ENCODE data around the gene OPN1SW. TPM values are rescaled to one million over a fixed set of nuclear protein-coding genes. Genes with fewer than 3 reads are reported as not detected.

The OPN1SW gene
- total and polyA plus RNA-seq, 9 of the 15 experiments (the other 6 are each of a cell fraction or from before 2014, with no cell fraction given): 0.84 to 1.0 TPM; not detected in 7

GRCh38 chr7:128740996-128741395 is 34.6 kb downstream of the OPN1SW start (continued):
- TF ChIP-seq, protein P1, sequence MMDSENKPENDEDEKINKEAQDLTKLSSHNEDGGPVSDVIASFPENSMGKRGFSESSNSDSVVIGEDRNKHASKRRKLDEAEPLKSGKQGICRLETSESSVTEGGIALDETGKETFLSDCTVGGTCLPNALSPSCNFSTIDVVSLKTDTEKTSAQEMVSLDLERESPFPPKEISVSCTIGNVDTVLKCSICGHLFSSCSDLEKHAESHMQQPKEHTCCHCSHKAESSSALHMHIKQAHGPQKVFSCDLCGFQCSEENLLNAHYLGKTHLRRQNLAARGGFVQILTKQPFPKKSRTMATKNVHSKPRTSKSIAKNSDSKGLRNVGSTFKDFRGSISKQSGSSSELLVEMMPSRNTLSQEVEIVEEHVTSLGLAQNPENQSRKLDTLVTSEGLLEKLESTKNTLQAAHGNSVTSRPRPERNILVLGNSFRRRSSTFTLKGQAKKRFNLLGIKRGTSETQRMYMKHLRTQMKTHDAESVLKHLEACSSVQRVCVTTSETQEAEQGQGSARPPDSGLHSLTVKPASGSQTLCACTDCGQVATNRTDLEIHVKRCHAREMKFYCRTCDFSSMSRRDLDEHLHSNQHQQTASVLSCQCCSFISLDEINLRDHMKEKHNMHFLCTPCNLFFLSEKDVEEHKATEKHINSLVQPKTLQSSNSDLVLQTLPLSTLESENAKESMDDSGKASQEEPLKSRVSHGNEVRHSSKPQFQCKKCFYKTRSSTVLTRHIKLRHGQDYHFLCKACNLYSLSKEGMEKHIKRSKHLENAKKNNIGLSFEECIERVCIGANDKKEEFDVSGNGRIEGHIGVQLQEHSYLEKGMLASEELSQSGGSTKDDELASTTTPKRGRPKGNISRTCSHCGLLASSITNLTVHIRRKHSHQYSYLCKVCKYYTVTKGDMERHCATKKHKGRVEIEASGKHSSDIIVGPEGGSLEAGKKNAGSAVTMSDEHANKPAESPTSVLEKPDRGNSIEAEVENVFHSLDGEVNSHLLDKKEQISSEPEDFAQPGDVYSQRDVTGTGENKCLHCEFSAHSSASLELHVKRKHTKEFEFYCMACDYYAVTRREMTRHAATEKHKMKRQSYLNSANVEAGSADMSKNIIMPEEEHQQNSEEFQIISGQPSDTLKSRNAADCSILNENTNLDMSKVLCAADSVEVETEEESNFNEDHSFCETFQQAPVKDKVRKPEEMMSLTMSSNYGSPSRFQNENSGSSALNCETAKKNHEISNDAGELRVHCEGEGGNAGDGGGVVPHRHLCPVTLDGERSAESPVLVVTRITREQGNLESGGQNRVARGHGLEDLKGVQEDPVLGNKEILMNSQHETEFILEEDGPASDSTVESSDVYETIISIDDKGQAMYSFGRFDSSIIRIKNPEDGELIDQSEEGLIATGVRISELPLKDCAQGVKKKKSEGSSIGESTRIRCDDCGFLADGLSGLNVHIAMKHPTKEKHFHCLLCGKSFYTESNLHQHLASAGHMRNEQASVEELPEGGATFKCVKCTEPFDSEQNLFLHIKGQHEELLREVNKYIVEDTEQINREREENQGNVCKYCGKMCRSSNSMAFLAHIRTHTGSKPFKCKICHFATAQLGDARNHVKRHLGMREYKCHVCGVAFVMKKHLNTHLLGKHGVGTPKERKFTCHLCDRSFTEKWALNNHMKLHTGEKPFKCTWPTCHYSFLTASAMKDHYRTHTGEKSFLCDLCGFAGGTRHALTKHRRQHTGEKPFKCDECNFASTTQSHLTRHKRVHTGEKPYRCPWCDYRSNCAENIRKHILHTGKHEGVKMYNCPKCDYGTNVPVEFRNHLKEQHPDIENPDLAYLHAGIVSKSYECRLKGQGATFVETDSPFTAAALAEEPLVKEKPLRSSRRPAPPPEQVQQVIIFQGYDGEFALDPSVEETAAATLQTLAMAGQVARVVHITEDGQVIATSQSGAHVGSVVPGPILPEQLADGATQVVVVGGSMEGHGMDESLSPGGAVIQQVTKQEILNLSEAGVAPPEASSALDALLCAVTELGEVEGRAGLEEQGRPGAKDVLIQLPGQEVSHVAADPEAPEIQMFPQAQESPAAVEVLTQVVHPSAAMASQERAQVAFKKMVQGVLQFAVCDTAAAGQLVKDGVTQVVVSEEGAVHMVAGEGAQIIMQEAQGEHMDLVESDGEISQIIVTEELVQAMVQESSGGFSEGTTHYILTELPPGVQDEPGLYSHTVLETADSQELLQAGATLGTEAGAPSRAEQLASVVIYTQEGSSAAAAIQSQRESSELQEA (IDR thresholded peaks at IDR 0.05; ENCODE audit: low read depth): no peak
- TF ChIP-seq, protein P2, sequence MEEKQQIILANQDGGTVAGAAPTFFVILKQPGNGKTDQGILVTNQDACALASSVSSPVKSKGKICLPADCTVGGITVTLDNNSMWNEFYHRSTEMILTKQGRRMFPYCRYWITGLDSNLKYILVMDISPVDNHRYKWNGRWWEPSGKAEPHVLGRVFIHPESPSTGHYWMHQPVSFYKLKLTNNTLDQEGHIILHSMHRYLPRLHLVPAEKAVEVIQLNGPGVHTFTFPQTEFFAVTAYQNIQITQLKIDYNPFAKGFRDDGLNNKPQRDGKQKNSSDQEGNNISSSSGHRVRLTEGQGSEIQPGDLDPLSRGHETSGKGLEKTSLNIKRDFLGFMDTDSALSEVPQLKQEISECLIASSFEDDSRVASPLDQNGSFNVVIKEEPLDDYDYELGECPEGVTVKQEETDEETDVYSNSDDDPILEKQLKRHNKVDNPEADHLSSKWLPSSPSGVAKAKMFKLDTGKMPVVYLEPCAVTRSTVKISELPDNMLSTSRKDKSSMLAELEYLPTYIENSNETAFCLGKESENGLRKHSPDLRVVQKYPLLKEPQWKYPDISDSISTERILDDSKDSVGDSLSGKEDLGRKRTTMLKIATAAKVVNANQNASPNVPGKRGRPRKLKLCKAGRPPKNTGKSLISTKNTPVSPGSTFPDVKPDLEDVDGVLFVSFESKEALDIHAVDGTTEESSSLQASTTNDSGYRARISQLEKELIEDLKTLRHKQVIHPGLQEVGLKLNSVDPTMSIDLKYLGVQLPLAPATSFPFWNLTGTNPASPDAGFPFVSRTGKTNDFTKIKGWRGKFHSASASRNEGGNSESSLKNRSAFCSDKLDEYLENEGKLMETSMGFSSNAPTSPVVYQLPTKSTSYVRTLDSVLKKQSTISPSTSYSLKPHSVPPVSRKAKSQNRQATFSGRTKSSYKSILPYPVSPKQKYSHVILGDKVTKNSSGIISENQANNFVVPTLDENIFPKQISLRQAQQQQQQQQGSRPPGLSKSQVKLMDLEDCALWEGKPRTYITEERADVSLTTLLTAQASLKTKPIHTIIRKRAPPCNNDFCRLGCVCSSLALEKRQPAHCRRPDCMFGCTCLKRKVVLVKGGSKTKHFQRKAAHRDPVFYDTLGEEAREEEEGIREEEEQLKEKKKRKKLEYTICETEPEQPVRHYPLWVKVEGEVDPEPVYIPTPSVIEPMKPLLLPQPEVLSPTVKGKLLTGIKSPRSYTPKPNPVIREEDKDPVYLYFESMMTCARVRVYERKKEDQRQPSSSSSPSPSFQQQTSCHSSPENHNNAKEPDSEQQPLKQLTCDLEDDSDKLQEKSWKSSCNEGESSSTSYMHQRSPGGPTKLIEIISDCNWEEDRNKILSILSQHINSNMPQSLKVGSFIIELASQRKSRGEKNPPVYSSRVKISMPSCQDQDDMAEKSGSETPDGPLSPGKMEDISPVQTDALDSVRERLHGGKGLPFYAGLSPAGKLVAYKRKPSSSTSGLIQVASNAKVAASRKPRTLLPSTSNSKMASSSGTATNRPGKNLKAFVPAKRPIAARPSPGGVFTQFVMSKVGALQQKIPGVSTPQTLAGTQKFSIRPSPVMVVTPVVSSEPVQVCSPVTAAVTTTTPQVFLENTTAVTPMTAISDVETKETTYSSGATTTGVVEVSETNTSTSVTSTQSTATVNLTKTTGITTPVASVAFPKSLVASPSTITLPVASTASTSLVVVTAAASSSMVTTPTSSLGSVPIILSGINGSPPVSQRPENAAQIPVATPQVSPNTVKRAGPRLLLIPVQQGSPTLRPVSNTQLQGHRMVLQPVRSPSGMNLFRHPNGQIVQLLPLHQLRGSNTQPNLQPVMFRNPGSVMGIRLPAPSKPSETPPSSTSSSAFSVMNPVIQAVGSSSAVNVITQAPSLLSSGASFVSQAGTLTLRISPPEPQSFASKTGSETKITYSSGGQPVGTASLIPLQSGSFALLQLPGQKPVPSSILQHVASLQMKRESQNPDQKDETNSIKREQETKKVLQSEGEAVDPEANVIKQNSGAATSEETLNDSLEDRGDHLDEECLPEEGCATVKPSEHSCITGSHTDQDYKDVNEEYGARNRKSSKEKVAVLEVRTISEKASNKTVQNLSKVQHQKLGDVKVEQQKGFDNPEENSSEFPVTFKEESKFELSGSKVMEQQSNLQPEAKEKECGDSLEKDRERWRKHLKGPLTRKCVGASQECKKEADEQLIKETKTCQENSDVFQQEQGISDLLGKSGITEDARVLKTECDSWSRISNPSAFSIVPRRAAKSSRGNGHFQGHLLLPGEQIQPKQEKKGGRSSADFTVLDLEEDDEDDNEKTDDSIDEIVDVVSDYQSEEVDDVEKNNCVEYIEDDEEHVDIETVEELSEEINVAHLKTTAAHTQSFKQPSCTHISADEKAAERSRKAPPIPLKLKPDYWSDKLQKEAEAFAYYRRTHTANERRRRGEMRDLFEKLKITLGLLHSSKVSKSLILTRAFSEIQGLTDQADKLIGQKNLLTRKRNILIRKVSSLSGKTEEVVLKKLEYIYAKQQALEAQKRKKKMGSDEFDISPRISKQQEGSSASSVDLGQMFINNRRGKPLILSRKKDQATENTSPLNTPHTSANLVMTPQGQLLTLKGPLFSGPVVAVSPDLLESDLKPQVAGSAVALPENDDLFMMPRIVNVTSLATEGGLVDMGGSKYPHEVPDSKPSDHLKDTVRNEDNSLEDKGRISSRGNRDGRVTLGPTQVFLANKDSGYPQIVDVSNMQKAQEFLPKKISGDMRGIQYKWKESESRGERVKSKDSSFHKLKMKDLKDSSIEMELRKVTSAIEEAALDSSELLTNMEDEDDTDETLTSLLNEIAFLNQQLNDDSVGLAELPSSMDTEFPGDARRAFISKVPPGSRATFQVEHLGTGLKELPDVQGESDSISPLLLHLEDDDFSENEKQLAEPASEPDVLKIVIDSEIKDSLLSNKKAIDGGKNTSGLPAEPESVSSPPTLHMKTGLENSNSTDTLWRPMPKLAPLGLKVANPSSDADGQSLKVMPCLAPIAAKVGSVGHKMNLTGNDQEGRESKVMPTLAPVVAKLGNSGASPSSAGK (IDR thresholded peaks at IDR 0.05): no peak
- TF ChIP-seq POLR2AphosphoS2 (IDR thresholded peaks at IDR 0.05; ENCODE audit: low read length): no peak

Data from K562 (cell line).